HG02852 (cell line): ENCODE results near the gene PLEKHG7.
"Not testable (repeated sequence)": the region's sequence is repeated elsewhere in the genome, so short reads cannot be mapped to it uniquely, and the experiment has no call there.

ENCODE experiments used
- ATAC-seq: cut with Tn5 transposase; IDR thresholded peaks from one replicate; pipeline ENCODE4 v1.9.1; 2021; ENCODE audit warnings: mild to moderate bottlenecking, moderate library complexity; ENCODE audit not compliant: unreplicated experiment

Gene PLEKHG7

GRCh38 chr12:92702754-92703679, at the start of gene PLEKHG7:
Gene PLEKHG7, plus strand, starts transcription at chr12:92702989. Its CDS starts 3,643 bp downstream, at chr12:92706632.
- ATAC-seq, result peak; percentile 84

DNA sequence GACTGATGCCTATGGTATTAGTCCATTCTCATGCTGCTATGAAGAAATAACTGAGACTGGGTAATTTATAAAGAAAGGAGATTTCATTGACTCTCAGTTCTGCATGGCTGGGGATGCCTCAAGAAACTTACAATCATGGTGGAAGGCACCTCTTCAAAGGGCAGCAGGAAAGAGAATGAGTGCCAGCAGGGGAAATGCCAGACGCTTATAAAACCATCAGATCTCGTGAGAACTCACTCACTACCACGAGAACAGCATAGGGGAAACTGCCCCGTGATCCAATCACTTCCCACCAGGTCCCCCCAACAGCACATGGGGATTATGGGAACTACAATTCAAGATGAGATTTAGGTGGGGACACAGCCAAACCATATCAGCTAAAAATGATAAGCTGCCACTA, 48.5 kb upstream of the PLEKHG7 start:
- ATAC-seq, result not testable (repeated sequence)

DNA sequence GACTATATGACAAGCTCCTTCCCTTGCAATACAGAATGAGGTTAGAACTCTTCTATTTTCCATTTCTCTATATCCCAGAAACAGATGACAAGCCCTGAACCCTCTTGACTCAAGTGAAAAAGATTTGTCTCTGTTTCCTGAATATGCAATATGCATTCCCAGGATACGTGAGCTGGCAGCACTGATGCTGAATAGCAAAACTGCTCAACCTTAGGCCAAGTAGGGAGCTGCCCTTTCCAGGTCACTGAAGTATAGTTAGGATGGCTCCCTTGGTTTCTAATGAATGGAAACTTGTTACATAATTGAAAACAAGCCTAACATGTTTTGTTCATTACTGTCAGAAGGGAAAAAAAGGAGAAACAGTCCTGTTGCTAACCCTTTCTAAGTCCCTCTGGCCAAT, 47.9 kb upstream of the PLEKHG7 start:
- no peak for ATAC-seq

- no peak for ATAC-seq
Measured at GRCh38 chr12:92656911-92657310, 45.9 kb upstream of the PLEKHG7 start.

DNA sequence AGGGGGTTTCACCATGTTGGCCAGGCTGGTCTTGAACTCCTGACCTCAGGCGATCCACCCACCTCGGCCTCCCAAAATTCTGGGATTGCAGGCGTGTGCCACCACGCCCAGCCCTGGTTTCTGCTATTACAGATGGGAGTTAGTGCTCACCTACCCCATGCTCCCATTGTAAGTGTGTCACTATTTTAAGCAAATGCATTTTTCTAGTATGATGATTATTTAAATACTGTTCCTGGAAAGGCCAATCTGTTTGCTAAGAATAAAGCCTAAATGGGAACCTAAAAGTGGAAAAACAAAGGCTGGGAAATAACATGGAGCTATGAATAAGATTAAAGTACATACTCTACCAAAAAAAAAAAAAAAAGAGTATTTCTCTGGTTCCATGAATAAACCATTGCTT, 45.0 kb upstream of the PLEKHG7 start:
- no peak for ATAC-seq

- no peak for ATAC-seq
Measured at GRCh38 chr12:92658611-92659010, 44.2 kb upstream of the PLEKHG7 start.

- no peak for ATAC-seq
Measured at GRCh38 chr12:92661269-92661668, 41.5 kb upstream of the PLEKHG7 start.

- no peak for ATAC-seq
Measured at GRCh38 chr12:92665496-92665895, 37.3 kb upstream of the PLEKHG7 start.

- ATAC-seq, result no peak
Measured at GRCh38 chr12:92668739-92669138, 34.0 kb upstream of the PLEKHG7 start.

DNA sequence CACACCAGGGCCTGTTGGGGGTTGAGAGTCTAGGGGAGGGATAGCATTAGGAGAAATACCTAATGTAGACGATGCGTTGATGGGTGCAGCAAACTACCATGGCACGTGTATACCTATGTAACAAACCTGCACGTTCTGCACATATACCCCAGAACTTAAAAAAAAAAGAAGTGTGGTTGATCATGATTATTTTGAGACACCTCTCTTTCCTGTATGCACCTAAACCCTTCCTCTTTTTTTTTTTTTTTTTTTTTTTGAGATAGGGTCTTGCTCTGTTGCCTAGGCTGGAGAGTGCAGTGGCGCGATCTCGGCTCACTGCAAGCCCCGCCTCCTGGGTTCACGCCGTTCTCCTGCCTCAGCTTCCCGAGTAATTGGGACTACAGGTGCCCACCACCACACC, 31.3 kb upstream of the PLEKHG7 start:
- ATAC-seq, result not testable (repeated sequence)

DNA sequence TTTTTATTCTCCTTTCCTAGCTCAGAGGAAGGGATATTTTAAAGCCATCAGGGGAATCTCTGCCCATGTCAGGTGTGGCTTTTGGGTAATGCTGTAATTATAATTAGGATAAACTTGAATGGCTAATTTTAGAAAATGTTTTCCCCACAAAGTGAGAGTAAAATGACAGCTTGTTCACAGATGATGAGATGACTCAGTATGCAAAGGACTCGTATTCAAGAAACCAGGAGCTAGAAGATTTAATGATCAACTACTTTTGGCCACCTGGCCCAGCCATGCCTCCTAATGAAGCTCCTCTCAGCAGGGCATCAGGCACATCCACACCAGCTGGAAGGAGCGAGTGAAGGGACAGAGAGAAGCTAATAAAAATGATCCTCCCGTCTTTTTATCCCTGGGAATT, 29.0 kb upstream of the PLEKHG7 start:
- no peak for ATAC-seq

GRCh38 chr12:92674500-92674899, 28.3 kb upstream of the PLEKHG7 start:
- ATAC-seq, result no peak

GRCh38 chr12:92675092-92675865, 27.5 kb upstream of the PLEKHG7 start:
- ATAC-seq, result no peak

DNA sequence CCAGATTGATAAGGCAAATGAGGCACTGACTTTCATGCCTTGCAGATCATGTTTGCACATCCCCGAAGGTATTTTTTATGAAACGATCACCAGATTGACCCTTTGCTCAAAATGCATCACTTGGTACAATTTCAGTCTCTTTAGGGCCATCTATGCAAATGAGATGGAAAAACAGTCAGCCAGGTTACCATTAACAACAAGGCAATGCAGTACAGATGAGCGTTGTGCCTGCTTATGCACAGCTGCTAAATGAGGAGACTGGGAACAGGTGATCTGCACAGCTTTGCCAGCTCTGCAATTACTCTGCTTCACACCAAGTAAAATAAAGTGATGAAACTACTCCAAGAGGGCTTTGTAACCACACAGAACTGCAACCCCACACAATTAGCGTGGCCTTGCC, 26.1 kb upstream of the PLEKHG7 start:
- no peak for ATAC-seq

- ATAC-seq, result no peak
Measured at GRCh38 chr12:92690601-92691000, 12.2 kb upstream of the PLEKHG7 start.

DNA sequence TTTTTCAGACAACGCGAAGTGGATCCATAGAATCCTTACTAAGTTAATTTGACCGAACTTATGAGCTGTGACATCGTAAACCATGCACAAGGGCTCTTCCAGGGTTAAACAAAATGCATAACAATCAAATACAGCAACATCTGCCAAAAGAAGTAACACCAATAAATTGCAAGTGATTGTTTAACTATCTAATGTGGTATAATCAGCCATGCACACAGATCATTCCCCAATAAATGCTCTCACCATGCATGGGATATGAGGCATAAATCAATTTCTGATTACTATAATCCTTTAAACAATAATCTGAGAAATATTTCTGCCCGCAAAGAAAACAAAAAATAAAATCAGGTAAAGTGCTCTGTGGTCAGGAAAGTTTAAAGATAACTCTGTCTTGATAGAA, 7.7 kb upstream of the PLEKHG7 start:
- ATAC-seq, result no peak

DNA sequence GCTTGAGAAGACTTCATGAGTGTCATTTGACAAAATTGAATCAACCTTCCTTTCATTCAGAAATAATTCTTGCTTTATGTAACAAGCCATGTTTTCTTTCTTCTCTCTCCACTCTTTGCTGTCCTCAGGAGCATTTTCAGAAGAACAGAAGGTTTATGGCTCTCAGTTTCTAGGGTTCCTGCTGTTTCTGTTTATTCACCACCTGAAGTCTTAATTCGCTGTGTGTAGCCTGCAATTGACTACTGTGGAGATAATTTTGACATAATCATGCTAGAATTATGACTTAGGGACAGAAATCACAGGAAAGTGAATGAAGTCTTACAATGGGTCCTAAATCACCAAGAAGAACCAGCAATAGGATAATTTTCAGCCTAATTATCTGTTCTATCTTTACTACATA, 7.2 kb upstream of the PLEKHG7 start:
- ATAC-seq, result no peak

DNA sequence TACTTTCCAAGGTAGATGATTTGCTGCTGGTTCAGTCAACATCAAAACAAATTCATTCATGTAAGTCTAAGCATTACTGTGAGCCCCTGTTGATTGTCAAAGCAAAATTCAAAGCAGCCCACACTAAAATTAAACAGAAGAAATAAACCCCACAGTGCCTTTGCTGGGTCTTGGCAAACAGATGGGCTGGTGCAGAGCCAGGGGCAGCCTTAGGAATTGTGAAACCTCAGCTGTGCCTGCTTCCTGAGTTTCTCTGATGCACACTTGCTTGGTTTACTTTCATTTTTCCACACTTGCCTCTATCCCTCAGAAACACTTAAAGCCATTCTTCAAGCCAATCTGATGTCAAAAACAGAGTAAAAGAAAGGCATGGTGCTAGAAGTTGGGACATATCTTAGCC, 6.6 kb upstream of the PLEKHG7 start:
- no peak for ATAC-seq

GRCh38 chr12:92698474-92698873, 4.3 kb upstream of the PLEKHG7 start:
- ATAC-seq, result no peak

GRCh38 chr12:92701441-92701840, 1.3 kb upstream of the PLEKHG7 start:
- ATAC-seq, result no peak

GRCh38 chr12:92703786-92704185, 997 bp downstream of the PLEKHG7 start:
- no peak for ATAC-seq

GRCh38 chr12:92706594-92706993, 3.8 kb downstream of the PLEKHG7 start:
- no peak for ATAC-seq
